ENCODE data around the gene FOXL2. TPM values are rescaled to one million over a fixed set of nuclear protein-coding genes. Genes with fewer than 3 reads are reported as not detected.
A peak's percentile ranks its signal among the peaks of the same experiment; 100 is the strongest.

Gene FOXL2
- total and polyA plus RNA-seq, 4 donors: 0.14 TPM; not detected in 3

DNA sequence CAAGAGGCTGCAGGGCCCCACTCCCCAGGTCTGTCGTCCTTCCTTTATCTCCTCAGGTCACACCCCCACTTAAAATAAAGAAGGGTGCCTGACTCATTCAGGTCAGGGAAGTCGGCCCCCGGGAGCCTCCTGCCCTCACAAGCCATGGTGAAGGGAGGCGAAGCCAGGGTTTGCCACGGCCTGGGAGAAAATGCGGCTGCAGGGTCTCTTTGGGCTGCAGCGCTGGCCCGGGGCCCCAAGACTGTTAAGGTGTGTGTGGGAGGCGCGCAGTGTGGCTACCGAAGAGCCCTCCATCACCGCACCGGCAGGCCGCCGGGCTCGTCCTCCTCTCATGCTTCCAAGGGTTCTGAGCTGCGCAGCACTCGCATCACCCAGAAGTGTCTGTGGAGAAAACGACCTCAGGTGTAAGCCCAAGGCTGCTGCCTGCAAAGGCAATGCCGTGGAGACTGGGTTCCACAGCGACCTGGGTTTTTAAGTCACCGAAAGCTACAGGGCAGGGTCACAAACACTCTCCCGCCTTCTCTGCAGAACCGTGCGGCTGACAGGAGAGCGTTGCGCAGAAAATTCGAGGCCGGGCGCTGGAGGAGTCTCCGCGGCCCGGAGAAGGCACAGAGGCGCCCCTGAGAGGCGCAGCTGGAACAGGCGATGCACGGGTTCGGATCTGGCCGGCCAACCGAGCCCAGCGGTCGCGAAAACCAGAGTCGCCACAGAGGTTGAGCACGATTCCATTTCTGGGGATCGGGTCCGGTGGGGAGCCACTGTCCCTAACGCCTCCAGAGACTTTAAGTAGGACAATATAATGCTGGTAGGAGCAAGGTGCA, 8.7 kb downstream of the FOXL2 start:
- Histone ChIP-seq H3K4me1 (ENCODE audit: control insufficient read depth in 5 of 5, insufficient read depth in 5 of 5, low read length in 5 of 5) (peaks cover 0 to 29% (median 0%) of the 10 kb centered on the region in 5 donors), H3K27me3 (ENCODE audit: control insufficient read depth in 3 of 3, insufficient read depth in 3 of 3, low read length in 2 of 3) (peaks cover 4 to 92% (median 91%) of the 10 kb centered on the region in 3 donors), H3K9ac (ENCODE audit: insufficient read depth in 1 of 2, low read length in 2 of 2) (no peak overlapping the region), H3K27ac (ENCODE audit: low read depth in 1 of 2, low read length in 1 of 2) (no peak overlapping the region), H3K36me3 (ENCODE audit: control insufficient read depth in 4 of 4, insufficient read depth in 4 of 4, low read length in 4 of 4) (no peaks in the 10 kb centered on the region), H3K4me3 (no peak overlapping the region), H3K9me3 (ENCODE audit: control insufficient read depth in 4 of 4, insufficient read depth in 3 of 4, low read length in 3 of 4) (peaks cover 0 to 6% (median 0%) of the 10 kb centered on the region in 4 donors)
- DNase-seq (no peak), ATAC-seq (ENCODE audit: insufficient read depth, low FRiP score) (no peak)
- no peak for TF ChIP-seq CTCF (IDR thresholded peaks at IDR 0.05; ENCODE audit: control extremely low read depth, extremely low read depth)
- 4% methylated on average over 48 of the region's 48 CpGs for WGBS, 2 donors

DNA sequence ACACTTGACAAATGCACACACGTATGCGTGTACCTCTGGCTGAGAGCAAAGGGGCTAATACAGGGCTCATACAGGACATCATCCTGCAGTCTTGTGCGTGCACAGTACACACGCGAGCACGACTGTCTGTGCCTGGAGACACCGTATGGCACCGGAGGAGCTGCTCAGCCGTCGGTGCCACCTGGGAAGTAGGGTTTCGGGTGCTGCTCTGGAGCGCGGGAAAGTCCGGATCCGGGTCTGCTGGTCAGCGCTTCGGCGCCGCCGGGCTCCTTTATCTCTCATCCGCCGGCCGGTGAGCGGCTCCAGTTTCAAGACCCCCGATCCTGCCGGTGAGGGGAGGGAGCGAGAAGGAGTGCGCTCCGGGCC, 9.3 kb downstream of the FOXL2 start:
- Histone ChIP-seq H3K27me3 (ENCODE audit: control insufficient read depth in 3 of 3, insufficient read depth in 3 of 3, low read length in 2 of 3) (peaks cover 4 to 90% (median 86%) of the 10 kb centered on the region in 3 donors), H3K27ac (ENCODE audit: low read depth in 1 of 2, low read length in 1 of 2) (no peak overlapping the region), H3K4me1 (ENCODE audit: control insufficient read depth in 5 of 5, insufficient read depth in 5 of 5, low read length in 5 of 5) (peaks cover 0 to 29% (median 0%) of the 10 kb centered on the region in 5 donors), H3K4me3 (no peak overlapping the region), H3K36me3 (ENCODE audit: control insufficient read depth in 4 of 4, insufficient read depth in 4 of 4, low read length in 4 of 4) (no peaks in the 10 kb centered on the region), H3K9ac (ENCODE audit: insufficient read depth in 1 of 2, low read length in 2 of 2) (no peak overlapping the region), H3K9me3 (ENCODE audit: control insufficient read depth in 4 of 4, insufficient read depth in 3 of 4, low read length in 3 of 4) (peaks cover 0 to 1% (median 0%) of the 10 kb centered on the region in 4 donors)
- DNase-seq (no peak), ATAC-seq (ENCODE audit: insufficient read depth, low FRiP score) (no peak)
- 3 to 6% methylated on average over 29 of the region's 29 CpGs for WGBS, 2 donors
- TF ChIP-seq CTCF (IDR thresholded peaks at IDR 0.05; ENCODE audit: control extremely low read depth, extremely low read depth): no peak

GRCh38 chr3:138936741-138937689, 9.9 kb downstream of the FOXL2 start:
- WGBS, 2 donors: 7 to 10% methylated on average over 45 of the region's 45 CpGs
- peaks cover 4 to 84% (median 79%) of the 10 kb centered on the region in 3 donors for H3K27me3 ChIP-seq (ENCODE audit: control insufficient read depth in 3 of 3, insufficient read depth in 3 of 3, low read length in 2 of 3)
- no peak overlapping the region for H3K27ac ChIP-seq (ENCODE audit: low read depth in 1 of 2, low read length in 1 of 2)
- ATAC-seq (ENCODE audit: insufficient read depth, low FRiP score) (no peak), DNase-seq (peak in 1 of 3 donors; percentile 8)
- H3K9me3 ChIP-seq (ENCODE audit: control insufficient read depth in 4 of 4, insufficient read depth in 3 of 4, low read length in 3 of 4): peaks cover 0 to 1% (median 0%) of the 10 kb centered on the region in 4 donors
- H3K9ac ChIP-seq (ENCODE audit: insufficient read depth in 1 of 2, low read length in 2 of 2): no peak overlapping the region
- no peak overlapping the region for H3K4me3 ChIP-seq
- H3K36me3 ChIP-seq (ENCODE audit: control insufficient read depth in 4 of 4, insufficient read depth in 4 of 4, low read length in 4 of 4): no peaks in the 10 kb centered on the region
- TF ChIP-seq CTCF (IDR thresholded peaks at IDR 0.05; ENCODE audit: control extremely low read depth, extremely low read depth): no peak
- H3K4me1 ChIP-seq (ENCODE audit: control insufficient read depth in 5 of 5, insufficient read depth in 5 of 5, low read length in 5 of 5): peaks cover 0 to 29% (median 0%) of the 10 kb centered on the region in 5 donors

Measured in lung (tissue), 12 donors.